Measurements from ENCODE around the gene TBC1D10A.

The TBC1D10A gene, protein sequence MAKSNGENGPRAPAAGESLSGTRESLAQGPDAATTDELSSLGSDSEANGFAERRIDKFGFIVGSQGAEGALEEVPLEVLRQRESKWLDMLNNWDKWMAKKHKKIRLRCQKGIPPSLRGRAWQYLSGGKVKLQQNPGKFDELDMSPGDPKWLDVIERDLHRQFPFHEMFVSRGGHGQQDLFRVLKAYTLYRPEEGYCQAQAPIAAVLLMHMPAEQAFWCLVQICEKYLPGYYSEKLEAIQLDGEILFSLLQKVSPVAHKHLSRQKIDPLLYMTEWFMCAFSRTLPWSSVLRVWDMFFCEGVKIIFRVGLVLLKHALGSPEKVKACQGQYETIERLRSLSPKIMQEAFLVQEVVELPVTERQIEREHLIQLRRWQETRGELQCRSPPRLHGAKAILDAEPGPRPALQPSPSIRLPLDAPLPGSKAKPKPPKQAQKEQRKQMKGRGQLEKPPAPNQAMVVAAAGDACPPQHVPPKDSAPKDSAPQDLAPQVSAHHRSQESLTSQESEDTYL

DNA sequence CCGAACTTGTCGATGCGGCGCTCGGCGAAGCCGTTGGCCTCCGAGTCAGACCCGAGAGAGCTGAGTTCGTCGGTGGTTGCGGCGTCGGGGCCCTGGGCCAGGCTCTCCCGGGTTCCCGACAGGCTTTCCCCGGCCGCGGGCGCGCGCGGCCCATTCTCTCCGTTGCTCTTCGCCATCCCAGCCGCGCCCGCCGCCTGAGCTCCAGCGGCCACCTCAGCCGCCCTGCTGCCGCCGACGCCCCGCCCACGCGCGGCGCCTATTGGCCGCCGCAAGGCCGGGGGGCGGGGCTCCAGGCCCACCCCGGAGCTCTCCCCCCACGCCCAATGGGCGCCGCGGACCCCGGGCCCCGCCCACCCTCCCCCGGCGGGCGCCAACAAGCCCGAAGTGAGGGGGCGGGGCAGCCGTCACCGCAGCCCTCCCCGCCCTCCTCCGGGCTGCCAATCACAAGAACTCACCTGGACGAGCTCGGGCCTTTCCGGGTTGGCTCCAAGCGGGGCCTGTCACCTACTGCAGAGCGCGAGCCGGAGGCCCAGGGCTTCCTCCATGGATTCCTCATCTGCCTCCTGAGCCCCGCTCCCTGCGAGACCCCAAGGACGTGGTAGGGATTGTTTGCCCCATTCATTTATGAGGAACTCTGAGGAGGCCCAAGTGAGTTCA lies at the start of gene TBC1D10A:
TBC1D10A (minus strand) TSS at position 236 of the 657 bp plus-strand sequence; CDS start at position 176, 60 bp downstream.
- peak; percentile 94 for DNase-seq

DNA sequence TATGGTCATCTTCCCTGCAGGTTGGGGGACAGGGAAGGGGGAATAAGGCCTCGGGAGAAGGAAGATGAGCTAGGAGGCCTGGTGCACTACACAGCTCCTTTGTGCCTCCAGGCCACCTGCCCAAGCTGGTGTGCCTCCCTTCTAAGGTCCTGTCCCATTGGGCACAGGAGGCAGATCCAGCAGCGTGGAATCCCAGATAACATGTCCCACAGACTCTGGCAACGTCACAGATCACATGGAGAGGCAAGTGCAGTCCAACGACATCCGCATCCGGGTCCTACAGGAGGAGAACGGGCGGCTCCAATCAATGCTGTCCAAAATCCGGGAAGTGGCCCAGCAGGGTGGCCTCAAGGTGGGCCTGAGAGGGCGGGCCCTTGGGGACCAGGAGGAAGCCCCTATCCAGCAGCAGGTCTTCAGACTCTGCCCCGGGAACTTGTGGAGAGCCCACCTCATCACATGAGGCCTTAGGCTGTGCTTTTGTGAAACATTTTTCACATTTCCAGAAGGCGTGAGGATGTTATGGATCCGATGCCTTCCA lies 48.6 kb upstream of the TBC1D10A start:
- no peak for DNase-seq

DNA sequence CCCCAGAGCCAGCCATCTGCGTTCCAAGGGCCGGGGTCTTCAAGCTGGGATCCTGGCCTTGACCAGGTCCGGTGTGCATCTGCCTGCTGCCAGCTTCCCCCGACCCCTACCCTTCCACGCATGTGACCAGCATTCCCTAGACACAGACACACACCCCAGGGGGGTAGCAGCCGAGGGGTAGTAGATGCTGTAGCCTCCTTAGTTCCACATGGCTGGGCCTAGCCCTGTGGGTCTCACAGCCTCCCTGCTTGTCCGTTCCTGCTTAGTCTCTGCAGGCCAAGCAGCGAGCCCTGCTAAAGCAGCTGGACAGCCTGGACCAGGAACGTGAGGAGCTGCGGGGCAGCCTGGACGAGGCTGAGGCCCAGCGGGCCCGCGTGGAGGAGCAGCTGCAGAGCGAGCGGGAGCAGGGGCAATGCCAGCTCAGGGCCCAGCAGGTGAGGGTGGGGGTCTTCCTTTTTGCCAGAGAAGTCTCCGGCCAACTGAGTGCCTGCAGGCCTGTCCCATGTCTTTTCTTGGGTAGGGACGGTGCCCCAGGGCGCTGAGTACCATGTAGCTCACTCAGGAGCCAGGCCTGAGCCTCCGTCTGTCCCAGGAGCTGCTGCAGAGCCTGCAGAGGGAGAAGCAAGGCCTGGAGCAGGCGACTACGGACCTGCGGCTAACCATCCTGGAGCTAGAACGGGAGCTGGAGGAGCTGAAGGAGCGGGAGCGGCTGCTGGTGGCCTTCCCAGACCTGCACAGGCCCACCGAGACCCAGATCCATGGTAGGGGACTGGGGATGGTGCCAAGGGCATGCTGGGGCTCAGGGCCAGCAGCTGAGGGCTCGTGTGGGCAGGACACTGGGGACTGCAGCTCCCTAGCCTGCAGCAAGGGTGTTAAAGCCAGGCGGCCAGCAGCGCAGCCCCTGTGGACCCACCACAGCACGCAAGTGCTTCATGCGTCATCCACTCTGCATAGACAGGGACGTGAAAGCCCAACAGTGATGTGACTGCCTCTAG lies 46.9 kb upstream of the TBC1D10A start:
- DNase-seq: no peak

DNA sequence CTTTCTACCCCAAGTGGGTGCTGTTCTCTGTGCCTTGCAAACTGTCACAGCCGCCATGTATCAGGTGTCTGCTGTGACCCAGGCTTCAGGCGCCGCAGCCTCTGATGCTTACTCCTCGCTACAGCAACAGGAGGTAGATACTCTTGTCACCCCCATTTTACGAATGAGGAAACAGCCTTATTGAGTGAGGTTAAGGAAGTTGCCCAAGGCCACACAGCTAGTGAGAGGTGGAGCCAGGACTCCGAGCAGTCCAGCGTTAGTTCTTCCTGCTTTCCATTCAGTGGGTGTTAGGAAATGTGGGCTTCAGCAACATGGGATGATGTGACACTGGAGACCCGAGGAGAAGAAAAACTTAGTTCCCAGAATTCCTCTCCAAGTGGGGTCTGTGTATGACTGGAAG lies 46.2 kb upstream of the TBC1D10A start:
- DNase-seq: no peak

DNA sequence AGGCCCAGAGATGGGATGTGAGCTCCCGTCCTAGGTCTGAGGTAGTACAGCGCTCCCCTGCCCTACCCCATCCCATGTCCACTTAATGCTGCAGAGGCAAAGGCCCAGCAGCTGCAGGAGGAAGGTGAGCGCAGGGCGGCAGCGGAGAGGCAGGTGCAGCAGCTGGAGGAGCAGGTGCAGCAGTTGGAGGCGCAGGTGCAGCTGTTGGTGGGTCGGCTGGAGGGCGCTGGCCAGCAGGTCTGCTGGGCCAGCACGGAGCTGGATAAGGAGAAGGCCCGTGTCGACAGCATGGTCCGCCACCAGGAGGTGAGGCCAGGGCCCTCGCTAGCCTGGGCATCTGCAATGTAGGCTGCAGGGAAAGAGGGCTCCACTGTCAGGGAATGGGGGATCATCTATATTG lies 45.2 kb upstream of the TBC1D10A start:
- DNase-seq: no peak

DNA sequence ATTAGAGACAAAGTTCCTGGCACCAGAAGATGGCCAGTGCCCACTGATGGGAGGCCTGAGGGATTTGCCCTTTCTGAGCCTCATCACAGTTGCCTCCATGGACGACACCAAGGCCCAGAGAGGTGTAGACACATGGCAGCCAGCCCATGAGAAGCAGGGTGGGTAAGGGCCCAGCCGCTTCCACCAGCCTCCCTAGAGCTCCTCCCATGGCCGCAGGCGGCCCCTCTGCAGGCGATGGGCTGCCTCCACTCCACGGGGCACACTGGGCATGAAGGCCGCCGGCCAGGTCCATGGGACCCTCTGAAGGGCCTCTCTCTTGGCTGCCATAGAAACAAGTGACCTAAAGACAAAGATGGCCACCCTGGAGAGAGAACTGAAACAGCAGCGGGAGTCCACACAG lies 44.6 kb upstream of the TBC1D10A start:
- no peak for DNase-seq

DNA sequence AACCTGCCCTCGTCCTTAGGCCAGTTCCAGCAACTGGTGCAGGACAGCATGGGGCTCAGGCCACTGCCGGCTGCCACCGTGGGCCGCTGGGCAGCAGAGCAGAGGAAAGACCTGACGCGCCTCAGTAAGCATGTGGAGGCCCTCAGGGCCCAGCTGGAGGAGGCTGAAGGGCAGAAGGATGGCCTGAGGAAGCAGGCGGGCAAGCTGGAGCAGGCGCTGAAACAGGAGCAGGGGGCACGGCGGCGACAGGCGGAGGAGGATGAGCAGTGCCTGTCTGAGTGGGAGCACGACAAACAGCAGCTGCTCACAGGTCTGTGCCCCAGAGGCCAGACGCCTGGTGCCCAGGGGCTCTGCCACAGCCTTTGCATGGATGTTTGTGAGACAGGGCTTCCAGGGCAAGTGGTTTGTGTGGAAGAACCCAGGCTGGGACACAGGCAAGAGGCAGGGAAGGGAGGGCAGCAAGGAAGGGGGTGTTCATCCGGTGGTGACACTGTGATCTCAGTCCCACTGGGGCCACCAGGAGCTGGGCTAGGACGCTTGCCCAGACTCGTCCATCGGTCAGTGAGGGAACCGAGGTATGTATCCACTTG lies 44.0 kb upstream of the TBC1D10A start:
- DNase-seq: no peak

DNA sequence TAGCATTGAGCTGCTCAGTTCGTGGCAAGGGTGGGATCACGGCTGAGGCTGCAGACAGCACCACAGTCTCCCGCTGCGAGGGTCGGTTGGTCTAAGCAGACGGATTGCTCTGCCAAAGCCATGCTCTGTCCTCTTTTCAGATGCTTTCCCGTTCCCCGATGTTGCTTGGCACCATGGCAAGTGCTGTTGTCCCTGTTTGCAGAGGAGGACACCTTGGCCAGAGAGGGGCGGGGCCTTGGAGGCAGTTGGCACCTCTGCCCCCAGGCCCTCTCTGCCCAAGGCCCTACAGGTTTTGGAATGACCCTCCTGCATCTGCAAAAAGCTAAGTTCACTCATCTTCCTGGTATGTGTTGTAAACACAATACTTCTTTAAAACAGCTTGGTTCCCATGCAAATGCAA lies 41.7 kb upstream of the TBC1D10A start:
- DNase-seq: no peak

DNA sequence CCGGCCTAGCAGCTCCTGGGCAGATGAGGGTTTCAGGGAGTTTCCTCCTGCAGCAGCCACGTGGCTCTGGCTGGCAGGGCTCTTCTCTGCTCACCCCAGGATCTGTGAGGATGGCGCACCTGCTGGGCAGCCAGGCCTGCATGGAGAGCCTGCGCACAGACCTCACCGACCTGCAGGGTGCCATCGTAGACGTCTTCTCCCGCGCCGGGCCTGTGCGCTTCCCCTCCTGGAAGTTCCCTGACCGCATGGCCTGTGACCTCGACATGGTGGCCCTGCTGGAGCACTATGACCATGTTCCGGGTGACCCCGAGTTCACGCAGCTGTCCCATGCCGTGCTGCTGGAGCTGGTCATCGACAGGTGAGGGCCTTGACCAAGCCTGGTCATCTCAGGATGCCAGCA lies 39.1 kb upstream of the TBC1D10A start:
- DNase-seq: no peak

DNA sequence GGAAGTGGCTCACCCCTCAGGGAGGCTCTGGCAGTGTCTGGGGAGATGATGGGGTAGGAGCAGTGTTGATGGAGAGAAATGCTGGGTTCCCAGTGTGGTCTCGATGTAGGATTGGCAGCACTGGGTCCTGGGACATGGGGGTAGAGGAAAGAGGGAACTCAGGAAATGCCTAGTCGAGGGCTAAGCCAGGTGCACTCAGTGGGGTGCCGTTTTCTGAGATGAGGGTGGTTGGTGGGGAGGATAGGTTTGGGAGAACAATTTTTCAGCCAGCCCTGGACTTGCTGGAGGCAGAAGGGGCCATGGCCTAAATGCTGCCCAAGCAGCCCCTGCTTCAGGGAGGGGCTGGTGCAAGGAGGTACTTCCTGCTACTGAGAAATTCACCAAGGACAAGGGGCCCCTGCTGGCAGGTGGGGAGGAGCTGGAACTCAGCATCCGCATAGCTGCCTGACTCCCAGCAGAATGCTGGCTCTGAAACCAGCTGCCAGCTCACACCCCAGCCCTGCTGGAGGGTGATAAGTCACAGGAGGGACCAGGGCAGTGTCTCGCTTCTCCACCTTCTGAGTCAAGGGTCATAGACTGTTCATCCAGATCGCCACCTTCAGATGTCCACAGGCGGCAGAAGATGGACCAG lies 36.0 kb upstream of the TBC1D10A start:
- DNase-seq: no peak

DNA sequence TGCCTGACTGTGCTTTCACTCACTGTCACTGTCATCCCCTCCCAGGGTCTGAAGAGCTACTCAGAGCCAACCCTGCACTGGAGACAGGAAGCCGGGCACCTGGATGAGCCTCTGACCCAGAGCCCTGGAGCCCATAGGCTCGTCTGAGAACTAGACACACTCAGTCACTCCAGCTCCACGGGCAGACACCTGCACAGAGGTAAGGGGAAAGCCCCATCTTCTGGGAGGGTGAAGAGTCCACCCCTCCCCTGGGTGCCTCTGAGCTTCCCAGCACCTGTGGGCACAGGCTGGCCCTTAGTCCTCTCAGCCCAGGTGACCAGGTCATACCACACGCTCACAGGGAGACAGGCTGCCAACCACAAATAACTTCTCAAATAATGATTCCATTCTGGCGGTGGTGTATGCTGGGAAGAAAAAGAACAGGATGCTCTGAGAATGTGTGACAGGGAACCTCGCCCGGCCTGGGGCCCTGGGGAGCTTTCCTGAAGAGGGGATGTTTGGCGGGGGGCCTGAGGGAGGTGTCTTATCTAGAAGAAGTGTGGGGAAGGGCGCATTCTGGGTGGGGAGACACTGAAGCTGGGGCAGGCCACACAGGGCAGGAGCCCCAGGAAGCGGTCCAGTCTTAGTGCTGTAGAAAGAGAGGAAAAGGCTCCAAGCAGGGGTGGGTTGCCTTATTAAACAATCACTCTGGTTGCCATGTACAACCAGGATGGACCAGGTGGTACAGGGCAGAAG lies 35.3 kb upstream of the TBC1D10A start:
- no peak for DNase-seq

DNA sequence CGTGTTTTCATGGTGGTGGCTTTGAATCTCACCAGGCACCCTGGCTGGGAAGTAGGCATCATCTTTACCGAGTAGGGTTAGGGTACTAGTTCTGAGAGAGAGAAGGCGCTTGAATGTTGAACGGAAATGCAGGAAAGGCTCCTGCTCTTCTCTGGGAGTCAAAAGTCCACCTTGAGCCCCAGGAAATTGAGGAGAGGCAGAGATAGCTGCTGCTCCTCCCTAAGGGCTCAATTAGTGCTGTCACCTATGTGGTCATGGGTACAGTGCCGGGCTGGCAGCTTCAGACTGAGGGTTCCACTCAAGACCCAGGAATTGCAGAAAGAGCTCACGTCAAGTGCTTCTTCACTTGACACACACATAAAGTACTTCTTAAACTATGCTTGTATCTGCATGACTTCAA lies 31.8 kb upstream of the TBC1D10A start:
- no peak for DNase-seq

DNA sequence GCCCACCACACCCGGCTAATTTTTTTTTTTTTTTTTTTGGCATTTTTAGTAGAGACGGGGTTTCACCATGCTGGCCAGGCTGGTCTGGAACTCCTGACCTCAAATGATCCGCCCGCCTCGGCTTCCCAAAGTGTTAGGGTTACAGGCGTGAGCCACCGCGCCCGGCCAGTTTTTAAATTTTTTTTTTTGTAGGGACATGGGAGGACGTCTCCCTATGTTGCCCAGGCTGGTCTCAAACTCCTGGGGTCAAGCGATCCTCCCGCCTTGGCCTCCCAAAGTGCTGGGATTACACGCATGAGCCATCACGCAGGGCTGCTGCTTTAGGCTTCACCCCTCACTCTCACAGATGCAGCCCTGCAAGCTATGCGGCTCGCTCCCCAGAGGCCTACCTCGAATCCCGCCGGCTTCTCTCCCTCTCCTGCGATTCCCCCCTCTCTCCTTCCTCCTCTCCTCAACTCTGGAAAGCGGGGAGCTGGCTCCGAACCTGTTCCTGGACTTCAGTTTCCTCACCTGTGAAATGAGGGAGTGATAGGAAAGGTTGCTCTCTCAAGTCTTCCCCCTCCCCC lies 31.0 kb upstream of the TBC1D10A start:
- DNase-seq: no peak

DNA sequence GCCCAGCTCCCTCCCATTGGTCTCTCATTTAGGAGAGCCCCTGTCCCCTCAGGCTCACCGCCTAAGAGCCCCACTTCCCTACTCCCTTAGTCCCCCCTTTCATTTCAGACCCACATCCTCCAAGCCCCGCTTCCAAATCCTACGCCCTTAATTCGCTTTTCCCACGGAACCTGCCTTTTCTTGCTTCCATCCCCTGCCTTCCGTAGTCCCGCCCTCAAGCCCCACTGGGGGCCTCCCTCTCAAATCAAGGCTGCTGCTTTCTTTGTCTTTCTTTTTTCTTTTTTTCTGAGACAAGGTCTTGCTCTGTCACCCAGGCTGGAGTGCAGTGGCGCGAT lies 30.5 kb upstream of the TBC1D10A start:
- no peak for DNase-seq

DNA sequence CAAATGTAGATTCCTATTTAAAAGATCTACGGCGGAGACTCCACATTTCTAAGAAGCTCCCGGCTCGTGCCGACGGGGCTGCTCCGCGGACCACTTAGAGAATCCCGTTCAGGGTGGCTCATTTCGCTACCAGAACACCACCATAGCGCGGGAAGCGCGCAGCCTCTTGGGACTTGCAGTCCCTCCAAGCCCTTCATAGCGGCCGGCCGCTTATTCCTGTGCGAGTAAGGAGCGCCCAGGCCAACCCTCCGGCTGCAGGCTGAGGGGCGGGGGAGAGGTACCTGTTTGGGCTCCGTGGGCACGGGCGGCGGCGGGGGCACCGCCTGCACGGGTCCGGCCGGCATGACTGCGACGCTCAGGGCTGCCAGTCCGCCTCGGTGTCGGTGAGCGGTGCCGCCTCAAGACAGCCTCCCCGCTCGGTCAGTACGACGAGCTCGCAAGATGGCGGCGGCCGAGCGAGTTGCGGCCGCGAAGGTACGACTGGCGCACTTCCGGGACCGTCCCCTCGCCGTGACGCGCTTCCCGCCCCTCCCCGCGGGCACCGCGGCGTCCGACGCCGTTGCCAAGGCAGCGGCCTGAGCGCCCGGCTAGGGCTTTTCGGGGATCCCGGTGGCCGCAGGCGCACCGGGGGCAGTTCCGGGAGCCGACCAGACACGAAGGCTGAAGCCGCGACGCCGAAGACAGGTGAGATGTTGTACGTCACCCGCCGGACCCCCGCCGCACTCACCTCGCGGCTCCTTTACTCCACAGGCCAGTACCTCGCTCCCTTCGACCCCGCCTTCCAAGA lies 29.9 kb upstream of the TBC1D10A start, which contains the start of the genes CCDC157 and SF3A1:
CCDC157 (plus strand) TSS at position 559 of the 787 bp plus-strand sequence. CDS start 8,994 bp downstream, outside the sequence.
SF3A1 (minus strand) TSS at position 446 of the 787 bp plus-strand sequence; CDS start at position 344, 102 bp downstream.
- DNase-seq: peak; percentile 93

DNA sequence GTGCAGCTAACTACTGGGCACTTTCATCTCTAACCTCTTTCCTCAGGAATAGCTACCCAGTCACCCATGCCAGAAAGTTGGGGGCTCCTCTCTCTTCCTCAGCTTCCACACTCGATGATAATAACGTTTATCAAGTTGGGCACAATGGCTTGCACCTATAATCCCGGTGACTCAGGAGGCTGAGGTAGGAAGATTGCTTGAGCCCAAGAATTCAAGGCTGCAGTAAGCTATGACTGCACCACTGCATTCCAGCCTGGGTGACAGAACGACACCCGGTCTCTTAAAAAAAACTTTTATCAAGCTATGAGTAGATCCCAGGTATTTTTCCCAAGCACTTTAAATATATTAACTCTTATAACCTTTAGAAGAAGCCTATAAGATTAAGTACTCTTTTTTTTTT lies 27.9 kb upstream of the TBC1D10A start:
- DNase-seq: no peak

DNA sequence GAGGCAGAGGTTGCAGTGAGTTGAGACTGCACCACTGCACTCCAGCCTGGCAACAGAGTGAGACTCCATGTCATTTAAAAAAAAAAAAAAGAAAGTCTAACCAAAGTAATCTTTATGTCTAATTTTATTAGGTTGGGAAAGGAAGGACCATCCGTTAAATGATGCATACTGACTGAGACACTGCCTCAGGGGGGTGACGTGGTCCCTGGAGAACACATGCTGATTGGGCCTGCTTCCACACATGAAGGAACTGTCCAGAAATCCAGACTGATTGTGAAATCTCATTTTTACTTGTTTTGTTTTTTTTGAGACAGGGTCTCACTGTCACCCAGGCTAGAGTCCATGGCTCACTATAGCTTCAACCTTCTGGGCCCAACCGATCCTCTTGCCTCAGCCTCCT lies 24.5 kb upstream of the TBC1D10A start:
- DNase-seq: no peak

DNA sequence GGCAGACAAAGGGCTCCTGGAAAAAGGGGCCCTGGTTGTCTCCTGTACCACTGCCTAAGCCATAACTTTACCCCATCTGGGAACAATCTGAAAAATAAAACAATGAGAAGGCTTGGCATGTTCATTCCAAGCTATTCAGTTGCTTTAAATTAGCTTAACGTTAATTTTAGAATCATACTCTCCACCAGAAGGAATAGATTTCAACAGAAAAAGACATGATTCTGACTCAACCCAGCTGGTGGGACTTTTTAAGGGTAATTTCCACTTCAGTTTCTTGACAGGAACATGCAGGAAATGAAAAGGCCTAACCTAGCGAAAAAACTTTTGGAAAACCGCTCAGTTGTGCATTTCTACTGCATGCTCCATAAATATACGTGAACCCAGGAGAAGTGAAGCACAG lies 22.1 kb upstream of the TBC1D10A start:
- DNase-seq: no peak

DNA sequence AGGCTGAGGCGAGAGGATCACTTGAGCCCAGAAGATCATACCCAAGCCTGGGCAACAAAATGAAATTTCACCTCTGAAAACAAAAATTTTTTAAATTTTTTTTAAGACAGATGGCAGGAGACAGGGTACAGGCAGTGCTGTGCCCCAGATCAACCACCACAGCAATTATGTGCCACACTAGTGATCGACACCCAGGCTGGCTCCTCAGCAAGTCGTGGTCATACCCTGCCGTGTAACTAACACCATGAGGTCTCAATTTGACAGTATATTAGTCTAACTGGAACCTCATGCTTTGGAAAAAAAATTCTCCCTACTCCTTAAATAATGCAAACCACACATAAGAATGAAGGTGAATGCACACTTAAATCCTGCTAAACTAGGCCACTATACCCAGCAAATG lies 21.7 kb upstream of the TBC1D10A start:
- DNase-seq: peak; percentile 25
